NCI-H82 treated with DMSO at 0.1 percent for 48 hours (cell line): ENCODE measurements around the gene FBXO46.
A peak's percentile ranks its signal among the peaks of the same experiment; 100 is the strongest.

ENCODE experiments used
- DNase-seq: peaks from one replicate; lab custom pipeline; 2025; ENCODE audit not compliant: unreplicated experiment; lab: John Stamatoyannopoulos, UW

FBXO46 gene

DNA sequence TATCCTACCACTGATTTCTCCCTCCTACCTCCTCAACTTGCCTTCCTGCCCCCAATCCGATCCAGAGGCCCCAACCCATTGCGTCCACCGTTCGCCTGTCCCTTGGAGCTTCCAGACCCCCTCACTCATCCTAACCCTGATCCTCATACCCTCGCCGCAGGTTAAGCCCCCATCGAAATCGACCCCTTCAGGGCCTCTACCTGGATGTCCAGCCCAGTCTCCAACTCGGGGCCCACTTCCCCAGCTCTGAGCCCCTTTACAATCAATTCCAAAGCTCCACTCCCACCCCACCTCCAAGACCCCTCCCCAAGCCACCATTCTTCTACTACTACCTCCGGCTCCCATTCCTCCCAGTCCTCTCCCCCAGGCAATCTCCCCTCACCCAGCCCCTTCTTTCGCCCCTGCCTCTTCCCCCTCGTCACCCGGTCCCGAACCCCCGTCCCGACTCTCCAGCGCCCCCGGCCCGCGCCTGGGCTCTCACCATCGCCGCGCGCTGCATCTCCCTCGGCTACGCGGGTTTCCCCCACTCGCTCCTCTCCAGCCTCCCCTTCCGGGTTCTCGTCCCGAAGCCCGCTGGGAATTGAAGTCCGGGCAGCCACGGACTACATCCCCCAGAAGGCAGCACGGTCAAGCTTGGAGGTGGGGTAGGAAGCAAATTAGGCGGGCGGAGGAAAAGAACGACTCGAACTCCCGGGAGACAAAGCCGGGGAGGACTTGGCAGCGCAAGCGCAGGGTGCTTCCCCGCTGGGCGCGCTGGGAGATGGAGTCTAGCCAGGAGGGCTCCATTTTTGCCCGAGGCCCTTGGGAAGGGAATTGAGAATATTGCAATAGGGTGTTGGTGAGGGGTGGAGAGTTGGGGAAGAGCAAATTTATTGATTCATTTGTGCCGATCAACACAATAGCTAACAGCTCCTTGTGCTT lies at the start of gene FBXO46:
Gene FBXO46 (minus strand): TSS at position 529 of the 921 bp plus-strand sequence. CDS start 17,401 bp downstream, outside the sequence.
- peak; percentile 100 for DNase-seq

- DNase-seq: no peak
Observed at GRCh38 chr19:45780146-45780447, 49.4 kb upstream of the FBXO46 start.

DNA sequence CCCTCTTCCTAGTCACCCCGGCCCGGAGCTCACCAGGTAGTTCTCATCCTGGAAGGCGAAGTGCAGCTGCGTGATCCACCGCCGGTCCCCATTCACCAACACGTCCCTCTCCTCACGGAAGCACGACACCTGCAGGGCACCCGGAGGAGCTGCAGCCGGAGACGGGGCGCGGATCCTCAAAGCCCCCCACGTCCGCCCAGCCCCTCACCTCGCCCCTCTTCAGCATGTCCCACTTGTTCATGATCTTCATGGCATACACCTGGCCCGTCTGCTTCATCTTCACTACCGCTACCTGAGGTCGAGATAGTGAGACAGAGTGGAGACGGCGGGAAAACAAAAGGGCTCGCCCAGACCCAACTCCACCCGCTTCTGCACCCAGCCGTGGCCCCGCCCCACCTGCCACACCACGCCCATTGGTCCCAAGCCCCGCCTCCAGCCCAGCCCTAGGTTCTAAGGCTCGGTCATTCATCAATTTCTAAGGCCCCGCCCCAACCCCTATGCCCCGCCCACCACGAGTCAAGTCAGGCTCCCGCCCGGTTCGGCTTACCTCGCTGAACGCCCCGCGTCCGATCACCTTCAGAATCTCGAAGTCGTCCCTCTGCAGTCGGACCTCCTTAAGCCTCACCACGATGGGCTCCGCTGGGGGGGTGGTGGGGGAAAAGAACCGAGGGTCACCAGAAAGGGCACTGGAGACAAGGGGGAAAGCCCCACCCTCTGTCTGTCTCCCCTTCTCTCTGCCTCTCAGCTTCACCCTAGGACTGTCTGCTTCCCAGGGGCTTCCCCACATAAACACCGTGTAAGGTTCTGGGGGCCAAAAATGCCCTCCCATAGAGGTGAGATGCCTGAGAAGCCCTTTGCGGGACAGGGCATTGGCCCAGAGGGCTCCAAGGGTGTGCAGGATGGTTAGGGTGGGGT lies 48.8 kb upstream of the FBXO46 start:
- peak; percentile 76 for DNase-seq

DNA sequence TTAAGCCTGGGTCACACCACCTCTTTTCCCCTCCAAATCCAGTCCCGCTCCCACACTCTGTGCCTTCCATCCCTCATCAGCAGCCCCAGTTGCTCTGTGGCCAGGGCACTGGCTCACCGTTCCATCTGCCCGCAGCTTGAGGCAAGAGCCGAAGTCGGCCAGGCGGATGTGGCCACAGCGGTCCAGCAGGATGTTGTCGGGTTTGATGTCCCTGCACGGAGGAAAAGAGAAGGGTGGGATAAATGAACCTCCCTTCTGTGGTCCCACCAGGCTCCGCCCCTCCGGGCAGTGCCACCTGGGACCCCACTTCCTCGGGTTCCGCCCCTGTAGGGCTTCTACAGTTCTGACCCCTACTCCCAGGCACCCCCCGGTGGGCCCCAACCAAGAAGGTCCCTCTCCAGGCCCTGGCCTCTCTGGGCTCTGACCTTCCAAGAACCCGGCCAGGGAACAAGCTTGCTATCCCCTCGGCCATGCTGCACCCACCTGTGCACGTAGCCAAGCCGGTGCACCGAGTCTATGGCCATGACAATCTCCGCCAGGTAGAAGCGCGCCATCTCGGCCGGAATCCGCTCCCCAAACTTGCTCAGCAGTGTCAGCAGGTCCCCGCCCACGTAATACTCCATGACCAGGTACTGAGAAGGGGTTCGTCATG lies 47.4 kb upstream of the FBXO46 start:
- DNase-seq: no peak

- no peak for DNase-seq
Observed at GRCh38 chr19:45777395-45777961, 46.8 kb upstream of the FBXO46 start.

- DNase-seq: no peak
Observed at GRCh38 chr19:45774765-45775164, 44.1 kb upstream of the FBXO46 start.

DNA sequence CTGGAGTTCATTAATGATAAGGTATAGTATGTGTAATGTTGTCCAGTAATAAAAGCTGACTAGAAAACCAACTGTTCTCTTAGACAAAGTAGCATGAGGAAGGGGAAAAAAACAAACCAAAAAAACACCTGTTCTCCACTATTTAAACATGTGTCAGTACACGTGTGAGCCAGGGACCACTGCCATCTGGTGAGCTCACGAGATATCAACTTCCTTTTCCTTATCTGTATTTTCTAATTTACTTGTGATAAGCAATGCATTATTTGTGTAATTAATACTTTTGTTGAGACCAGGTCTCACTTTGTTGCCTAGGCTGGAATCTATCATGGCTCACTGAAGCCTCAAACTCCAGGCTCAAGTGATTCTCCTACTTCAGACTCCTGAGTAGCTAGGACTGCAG lies 42.7 kb upstream of the FBXO46 start:
- DNase-seq: no peak

DNA sequence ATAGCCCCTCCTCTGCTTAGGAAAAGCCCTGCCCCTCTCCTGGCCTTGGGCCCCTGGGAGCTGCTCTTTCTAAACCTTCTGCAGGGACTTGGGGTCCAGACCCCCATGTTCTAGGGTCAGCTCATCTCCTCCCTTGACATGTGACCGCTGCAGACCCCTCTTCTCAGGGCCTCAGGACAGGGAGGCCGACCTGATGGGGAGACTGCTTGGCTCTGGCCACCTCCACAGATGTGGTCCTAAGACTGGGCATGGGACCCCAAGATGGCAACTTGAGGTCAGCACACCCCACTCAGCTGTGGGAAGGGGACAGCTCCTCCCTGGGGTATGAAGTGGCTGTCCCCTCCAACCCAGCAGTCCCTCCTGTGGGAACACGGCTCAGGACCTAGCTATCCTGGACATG lies 42.2 kb upstream of the FBXO46 start:
- no peak for DNase-seq

- DNase-seq: no peak
Observed at GRCh38 chr19:45772130-45772840, 41.6 kb upstream of the FBXO46 start.

DNA sequence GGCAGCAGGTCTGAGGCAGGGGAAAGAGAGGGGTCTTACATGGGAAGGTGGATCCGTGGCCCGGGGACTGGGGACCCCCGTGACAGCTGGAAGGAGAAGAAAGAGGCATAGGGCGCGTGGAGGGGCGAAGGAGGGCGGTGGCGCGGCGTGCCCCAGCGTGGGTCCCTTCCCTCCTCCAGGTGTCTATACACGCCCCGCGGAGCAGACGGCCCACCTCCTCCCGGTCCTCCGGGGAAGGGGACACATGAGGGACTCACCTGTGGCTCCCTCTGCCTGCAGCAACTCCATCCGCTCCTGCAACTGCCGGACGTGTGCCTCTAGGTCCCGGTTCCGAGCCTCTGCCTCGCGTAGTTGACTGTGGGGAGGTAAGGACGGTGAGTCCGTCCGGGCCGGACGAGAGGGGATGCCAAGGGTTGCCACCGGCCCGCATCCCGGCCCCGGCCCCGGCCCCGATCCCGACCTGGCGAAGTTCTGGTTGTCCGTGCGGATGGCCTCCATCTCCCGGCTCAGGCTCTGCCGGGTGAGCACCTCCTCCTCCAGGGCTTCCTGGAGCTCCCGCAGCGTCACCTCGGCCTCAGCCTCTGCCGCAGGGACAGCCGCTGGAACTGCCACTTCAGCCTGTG lies 40.7 kb upstream of the FBXO46 start:
- DNase-seq: no peak

DNA sequence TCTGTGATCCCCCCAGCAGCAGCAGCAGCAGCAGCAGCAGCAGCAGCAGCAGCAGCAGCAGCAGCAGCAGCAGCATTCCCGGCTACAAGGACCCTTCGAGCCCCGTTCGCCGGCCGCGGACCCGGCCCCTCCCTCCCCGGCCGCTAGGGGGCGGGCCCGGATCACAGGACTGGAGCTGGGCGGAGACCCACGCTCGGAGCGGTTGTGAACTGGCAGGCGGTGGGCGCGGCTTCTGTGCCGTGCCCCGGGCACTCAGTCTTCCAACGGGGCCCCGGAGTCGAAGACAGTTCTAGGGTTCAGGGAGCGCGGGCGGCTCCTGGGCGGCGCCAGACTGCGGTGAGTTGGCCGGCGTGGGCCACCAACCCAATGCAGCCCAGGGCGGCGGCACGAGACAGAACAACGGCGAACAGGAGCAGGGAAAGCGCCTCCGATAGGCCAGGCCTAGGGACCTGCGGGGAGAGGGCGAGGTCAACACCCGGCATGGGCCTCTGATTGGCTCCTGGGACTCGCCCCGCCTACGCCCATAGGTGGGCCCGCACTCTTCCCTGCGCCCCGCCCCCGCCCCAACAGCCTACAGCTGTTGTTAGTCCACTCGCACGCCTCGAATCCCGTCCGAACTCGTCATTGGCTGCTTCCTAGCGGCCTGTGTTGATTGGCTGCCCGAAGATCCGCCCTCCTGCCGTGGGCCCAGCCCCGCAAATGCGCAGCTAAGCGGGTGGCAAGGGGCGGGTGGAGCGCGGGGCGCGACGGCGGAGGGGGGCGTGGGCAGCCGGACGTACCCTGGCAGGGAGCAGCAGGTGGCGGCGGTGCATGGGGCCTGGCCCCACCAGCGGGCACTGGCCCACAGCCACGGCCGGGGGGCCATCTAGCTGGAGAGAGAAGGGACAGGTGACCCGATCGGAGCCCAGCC lies 39.8 kb upstream of the FBXO46 start:
- DNase-seq: peak; percentile 99

- DNase-seq: no peak
Observed at GRCh38 chr19:45769821-45770191, 39.1 kb upstream of the FBXO46 start.

DNA sequence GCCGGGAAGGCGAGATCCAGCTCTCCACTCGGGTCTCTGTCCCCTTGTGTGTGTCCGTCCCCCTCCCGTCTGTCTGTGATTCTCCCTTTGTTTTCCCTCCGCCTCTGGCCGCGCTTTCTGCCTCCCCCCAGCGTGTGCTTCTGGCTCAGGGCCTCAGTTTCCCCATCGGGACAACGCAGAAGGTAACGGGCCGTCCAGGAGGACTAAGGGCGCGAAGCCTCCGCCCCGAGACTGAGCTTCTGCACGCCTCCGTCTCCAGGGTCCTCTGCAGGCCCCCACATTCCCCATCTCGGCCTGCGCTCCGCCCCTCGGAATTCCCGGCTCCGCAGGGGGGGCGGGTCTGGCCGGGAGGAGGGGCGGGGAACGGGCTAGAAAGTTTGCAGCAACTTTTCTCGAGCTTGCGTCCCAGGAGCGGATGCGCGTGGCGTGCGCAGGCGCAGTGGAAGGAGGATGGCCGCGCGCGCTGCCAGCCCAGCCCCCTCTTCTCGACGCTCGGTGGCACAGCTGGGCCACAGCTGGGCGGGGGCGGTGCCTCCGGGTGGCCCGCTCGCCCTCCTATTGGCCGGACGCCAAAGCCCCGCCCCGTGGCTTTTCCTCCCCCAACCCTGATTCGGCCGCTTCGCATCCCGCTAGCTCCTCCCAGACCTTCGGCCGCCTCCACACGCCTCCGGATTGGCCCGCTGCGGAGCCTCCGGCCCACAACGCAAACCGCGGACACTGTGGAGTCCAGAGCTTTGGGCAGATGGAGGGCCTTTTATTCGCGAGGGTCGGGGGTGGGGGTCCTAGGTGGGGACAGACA lies 38.5 kb upstream of the FBXO46 start, which contains the start of gene SIX5:
Gene SIX5 (minus strand): TSS at position 269 of the 799 bp plus-strand sequence. CDS start 408 bp downstream, outside the sequence.
- peak; percentile 89 for DNase-seq

- no peak for DNase-seq
Observed at GRCh38 chr19:45768655-45768983, 37.9 kb upstream of the FBXO46 start.

GRCh38 chr19:45767881-45768654 lies 37.4 kb upstream of the FBXO46 start:
- no peak for DNase-seq

- no peak for DNase-seq
Observed at GRCh38 chr19:45767410-45767880, 36.7 kb upstream of the FBXO46 start.

DNA sequence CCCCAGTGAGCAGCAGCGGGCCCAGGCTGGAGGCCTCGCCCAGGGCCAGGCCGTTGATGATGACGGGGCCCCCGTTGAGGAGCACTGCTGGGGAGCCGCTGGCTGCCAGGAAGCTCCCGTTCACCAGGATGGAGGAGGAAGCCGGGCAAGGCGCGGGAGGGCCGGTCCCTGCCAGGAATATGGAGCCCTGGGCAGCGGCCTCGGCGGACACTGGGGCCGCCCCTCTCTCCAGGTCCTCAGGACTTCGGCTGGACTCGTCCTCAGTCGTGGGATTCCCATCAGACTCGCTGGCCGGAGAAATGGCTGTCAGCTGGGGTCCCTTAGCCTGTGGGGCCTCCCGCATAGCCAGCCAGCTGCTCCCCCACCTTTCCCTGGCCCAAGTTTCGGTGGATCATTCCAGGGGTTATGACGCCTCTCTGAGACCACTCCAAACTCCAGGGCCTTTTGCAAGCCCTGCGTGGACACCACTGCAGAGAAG lies 36.2 kb upstream of the FBXO46 start:
- DNase-seq: no peak
